Measurements from ENCODE around the gene TOMM70. TPM values are rescaled to one million over a fixed set of nuclear protein-coding genes. Genes with fewer than 3 reads are reported as not detected.

TOMM70 gene
- total RNA-seq, 1 donor from 2014 or later, result 49.2 TPM

- no peak for DNase-seq
Measured at GRCh38 chr3:100324044-100324443, 76.8 kb downstream of the TOMM70 start.

DNA sequence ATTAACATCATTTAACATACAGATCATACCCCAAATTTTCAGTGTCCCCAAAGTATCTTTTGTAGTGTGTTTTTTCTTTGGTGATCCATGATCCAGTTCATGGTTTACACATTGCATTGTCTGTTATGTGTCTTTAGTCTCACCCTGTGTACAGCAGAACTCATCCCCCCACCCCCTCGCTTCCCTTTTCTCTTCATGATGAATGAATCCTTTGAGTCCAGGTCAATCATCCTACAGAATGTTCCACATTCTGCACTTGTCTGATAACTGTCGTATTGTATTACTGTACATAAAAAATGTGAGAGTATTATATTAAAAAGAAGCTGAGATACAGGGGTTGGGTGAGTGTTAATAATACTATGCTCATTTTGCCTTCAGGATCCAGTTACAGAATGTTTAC lies 80.9 kb downstream of the TOMM70 start:
- DNase-seq, result no peak

- no peak for DNase-seq
Measured at GRCh38 chr3:100317912-100318311, 83.0 kb downstream of the TOMM70 start.

DNA sequence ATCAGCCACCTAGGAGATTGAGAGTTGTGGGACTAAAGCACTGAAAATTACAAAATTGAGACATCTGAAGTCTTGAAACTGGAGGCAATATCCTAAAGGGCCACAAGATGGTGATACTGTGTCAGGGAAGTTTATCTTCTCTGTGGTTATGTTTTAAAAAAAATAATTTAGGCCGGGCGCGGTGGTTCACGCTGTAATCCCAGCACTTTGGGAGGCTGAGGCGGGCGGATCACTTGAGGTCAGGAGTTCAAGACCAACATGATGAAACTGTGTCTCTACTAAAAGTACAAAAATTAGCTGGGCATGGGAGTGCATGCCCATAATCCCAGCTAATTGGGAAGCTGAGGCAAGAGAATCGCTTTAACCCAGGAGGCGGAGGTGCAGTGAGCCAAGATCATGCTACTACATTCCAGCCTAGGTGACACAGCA lies 84.2 kb downstream of the TOMM70 start:
- peak; percentile 9 for DNase-seq

Other genes with a start within 250 kb of the TOMM70 start
- 59.4 TPM for gene TBC1D23, start 140.1 kb downstream of the TOMM70 start, total RNA-seq
- 17.2 TPM for gene NIT2, start 66.3 kb downstream of the TOMM70 start, total RNA-seq
- gene LNP1, start 450 bp upstream of the TOMM70 start, total RNA-seq, result 3.4 TPM
- 335 TPM for gene TMEM45A, start 91.5 kb upstream of the TOMM70 start, total RNA-seq
- gene ADGRG7, start 208.5 kb upstream of the TOMM70 start, total RNA-seq, result 0.10 TPM